Endothelial cell of umbilical vein (primary cell): ENCODE data around the gene CDX1.

ENCODE experiments used
- CTCF ChIP-seq, 2 donors: IDR thresholded peaks; 1 replicate in 1 of 2; 2 replicates in 1 of 2; pipeline ENCODE4 v1.5.1; 2011; ENCODE audit warnings: low read length in 2 of 2, mild to moderate bottlenecking in 2 of 2, moderate library complexity in 2 of 2, control low read depth in 1 of 2, inconsistent platforms in 1 of 2, low read depth in 1 of 2; ENCODE audit not compliant: insufficient read depth in 1 of 2; ENCODE audit errors: extremely low read depth in 1 of 2
- EZH2 ChIP-seq: IDR thresholded peaks from 2 replicates; pipeline ENCODE4 v1.6.1; 2012; ENCODE audit warnings: borderline replicate concordance, low read depth, mild to moderate bottlenecking, moderate library complexity, low read length, inconsistent platforms; ENCODE audit not compliant: severe bottlenecking
- GATA2 ChIP-seq: IDR thresholded peaks from 2 replicates; pipeline ENCODE4 v1.7.0; 2011; ENCODE audit warnings: low read depth, mild to moderate bottlenecking, moderate library complexity, mixed read lengths, low read length; ENCODE audit not compliant: insufficient read length, insufficient read depth
- MAX ChIP-seq: IDR thresholded peaks from 2 replicates; pipeline ENCODE4 v1.6.1; 2011; ENCODE audit not compliant: insufficient read depth, insufficient read length
- POLR2A ChIP-seq: IDR thresholded peaks from 2 replicates; pipeline ENCODE4 v1.6.1; 2012; ENCODE audit warnings: low read depth, mild to moderate bottlenecking, control low read depth, low read length
- POLR2AphosphoS5 ChIP-seq: IDR thresholded peaks from 2 replicates; pipeline ENCODE4 v1.6.1; 2012; ENCODE audit warnings: low read depth, mild to moderate bottlenecking, control low read depth, low read length, moderate library complexity; ENCODE audit not compliant: insufficient read depth

- TF ChIP-seq GATA2: no peak
- no peak for TF ChIP-seq POLR2AphosphoS5
- no peak for TF ChIP-seq CTCF (IDR thresholded peaks at IDR 0.05; ENCODE audit: extremely low read depth in 1 of 2, insufficient read depth in 1 of 2, low read depth in 1 of 2, low read length in 2 of 2)
- no peak for TF ChIP-seq MAX
- no peak for TF ChIP-seq EZH2
- no peak for TF ChIP-seq POLR2A
These were observed 34.4 kb upstream of the CDX1 start for GRCh38 chr5:150131978-150132694.
